Muscle layer of duodenum (tissue), 2 donors: ENCODE measurements around the gene USP37.

Source experiments
- H3K27ac ChIP-seq: one replicate; pipeline ENCODE4 v1.7.0; 2013; ENCODE audit warnings: mild to moderate bottlenecking, low read length
- H3K27me3 ChIP-seq: one replicate; pipeline ENCODE4 v1.7.0; 2013; ENCODE audit warnings: low read depth, mild to moderate bottlenecking, control low read depth, low read length
- H3K36me3 ChIP-seq, 2 donors: one replicate each; pipeline ENCODE4 v1.7.0; 2013; ENCODE audit warnings: low read length in 2 of 2, control low read depth in 1 of 2, mild to moderate bottlenecking in 1 of 2; ENCODE audit not compliant: insufficient read depth in 2 of 2, control insufficient read depth in 1 of 2
- H3K4me1 ChIP-seq, 2 donors: one replicate each; pipeline ENCODE4 v1.7.0; 2013; ENCODE audit warnings: low read length in 2 of 2, mild to moderate bottlenecking in 2 of 2, control low read depth in 1 of 2, moderate library complexity in 1 of 2; ENCODE audit not compliant: insufficient read depth in 2 of 2, control insufficient read depth in 1 of 2
- H3K4me3 ChIP-seq, 2 donors: one replicate each; pipeline ENCODE4 v1.7.0; 2013; ENCODE audit warnings: low read length in 2 of 2, low read depth in 1 of 2, mild to moderate bottlenecking in 1 of 2
- H3K9me3 ChIP-seq, 2 donors: one replicate each; pipeline ENCODE4 v1.7.0; 2013; ENCODE audit warnings: low read length in 2 of 2, control low read depth in 1 of 2, mild to moderate bottlenecking in 1 of 2; ENCODE audit not compliant: control insufficient read depth in 1 of 2
- donor health status: healthy.

USP37 gene

GRCh38 chr2:218444692-218445357 lies 123.3 kb downstream of the USP37 start:
- H3K27ac ChIP-seq: no peak overlapping the region
- no peak overlapping the region for H3K4me3 ChIP-seq
- H3K27me3 ChIP-seq: no peaks in the 10 kb centered on the region
- no peaks in the 10 kb centered on the region for H3K4me1 ChIP-seq
- H3K36me3 ChIP-seq: peaks cover 5 to 10% of the 10 kb centered on the region in 2 donors
- no peaks in the 10 kb centered on the region for H3K9me3 ChIP-seq

DNA sequence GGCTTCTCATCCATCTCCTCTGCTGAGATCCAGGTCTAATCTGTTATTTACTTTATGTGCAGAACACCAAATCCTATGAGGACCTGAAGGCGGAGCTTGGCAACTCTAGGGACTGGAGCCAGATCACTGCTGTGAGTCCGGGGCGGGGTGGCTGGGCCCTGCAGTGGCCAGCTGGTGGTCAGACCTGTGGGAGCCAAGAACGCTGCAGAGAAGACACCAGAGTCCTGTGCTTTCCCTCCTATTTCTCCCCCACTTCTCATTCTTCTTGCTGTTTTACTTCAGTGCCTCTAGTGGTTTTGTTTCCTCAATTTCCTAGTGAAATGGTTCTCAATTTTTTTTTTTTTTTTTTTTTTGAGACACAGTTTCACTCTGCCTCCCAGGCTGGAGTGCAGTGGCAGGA lies 129.6 kb downstream of the USP37 start:
- Histone ChIP-seq H3K27me3 (no peaks in the 10 kb centered on the region), H3K4me3 (no peak overlapping the region), H3K27ac (no peak overlapping the region), H3K36me3 (peaks cover 0 to 4% of the 10 kb centered on the region in 2 donors), H3K4me1 (no peaks in the 10 kb centered on the region), H3K9me3 (no peaks in the 10 kb centered on the region)

- H3K4me3 ChIP-seq: no peak overlapping the region
- H3K27ac ChIP-seq: no peak overlapping the region
- no peaks in the 10 kb centered on the region for H3K4me1 ChIP-seq
- peaks cover 0 to 4% of the 10 kb centered on the region in 2 donors for H3K36me3 ChIP-seq
- H3K9me3 ChIP-seq: no peaks in the 10 kb centered on the region
- no peaks in the 10 kb centered on the region for H3K27me3 ChIP-seq
These were observed 130.2 kb downstream of the USP37 start for GRCh38 chr2:218437969-218438368.

DNA sequence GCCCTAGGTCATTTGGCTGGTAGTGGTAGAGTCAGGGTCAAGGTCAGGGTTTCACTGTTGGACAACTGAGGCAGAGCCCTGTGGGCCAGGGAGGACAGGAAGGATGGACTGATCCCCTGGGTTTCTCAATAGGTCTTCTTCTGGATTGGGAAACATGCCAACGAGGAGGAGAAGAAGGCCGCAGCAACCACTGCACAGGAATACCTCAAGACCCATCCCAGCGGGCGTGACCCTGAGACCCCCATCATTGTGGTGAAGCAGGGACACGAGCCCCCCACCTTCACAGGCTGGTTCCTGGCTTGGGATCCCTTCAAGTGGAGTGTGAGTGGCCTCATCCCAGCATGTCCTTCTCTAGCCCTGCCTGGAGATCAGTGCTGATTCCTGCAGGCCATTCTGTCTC lies 131.2 kb downstream of the USP37 start:
- no peaks in the 10 kb centered on the region for H3K4me1 ChIP-seq
- no peaks in the 10 kb centered on the region for H3K27me3 ChIP-seq
- H3K9me3 ChIP-seq: no peaks in the 10 kb centered on the region
- no peak overlapping the region for H3K4me3 ChIP-seq
- peaks cover 0 to 2% of the 10 kb centered on the region in 2 donors for H3K36me3 ChIP-seq
- no peak overlapping the region for H3K27ac ChIP-seq

DNA sequence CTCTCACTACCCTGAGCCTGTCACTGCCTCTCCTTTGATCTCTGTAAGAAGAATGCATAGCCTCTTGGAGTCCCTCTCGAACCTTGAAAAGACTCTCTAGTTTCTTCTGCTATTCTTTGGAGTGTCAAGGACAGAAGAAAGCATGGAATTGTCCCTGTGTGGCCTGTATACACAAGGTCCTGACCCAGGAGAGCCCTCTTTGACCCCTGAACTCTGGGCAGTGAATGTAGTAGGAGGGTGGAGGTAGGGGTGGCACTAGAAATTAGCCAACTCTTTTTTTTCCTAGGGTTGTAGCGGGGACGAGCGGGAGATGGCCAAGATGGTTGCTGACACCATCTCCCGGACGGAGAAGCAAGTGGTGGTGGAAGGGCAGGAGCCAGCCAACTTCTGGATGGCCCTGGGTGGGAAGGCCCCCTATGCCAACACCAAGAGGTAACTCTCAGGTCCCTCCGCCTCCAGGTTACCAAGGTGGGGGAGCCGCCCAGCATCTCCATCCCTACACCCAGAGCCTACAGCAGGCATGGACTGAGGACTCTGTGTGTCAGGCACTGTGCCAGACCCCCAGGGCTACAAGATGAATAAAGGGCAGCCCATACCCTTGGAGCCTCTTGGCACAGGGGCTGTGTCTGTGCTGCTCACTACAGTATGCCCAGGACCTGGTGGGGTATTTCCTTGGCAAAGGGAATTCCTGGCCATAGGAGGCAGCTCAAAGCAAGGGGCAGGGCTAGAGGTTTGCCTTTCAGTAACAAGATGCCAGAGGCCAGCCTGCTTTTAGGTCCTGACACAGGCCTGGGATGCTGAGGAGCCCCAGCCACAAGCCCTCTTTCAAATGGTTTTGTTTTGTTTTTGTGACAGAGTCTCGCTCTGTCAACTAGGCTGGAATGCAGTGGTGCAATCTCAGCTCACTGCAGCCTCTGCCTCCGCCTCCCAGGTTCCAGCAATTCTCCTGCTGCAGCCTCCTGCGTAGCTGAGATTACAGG lies 132.9 kb downstream of the USP37 start:
- Histone ChIP-seq H3K27me3 (no peaks in the 10 kb centered on the region), H3K4me3 (no peak overlapping the region), H3K9me3 (no peaks in the 10 kb centered on the region), H3K4me1 (no peaks in the 10 kb centered on the region), H3K27ac (no peak overlapping the region), H3K36me3 (no peaks in the 10 kb centered on the region)

DNA sequence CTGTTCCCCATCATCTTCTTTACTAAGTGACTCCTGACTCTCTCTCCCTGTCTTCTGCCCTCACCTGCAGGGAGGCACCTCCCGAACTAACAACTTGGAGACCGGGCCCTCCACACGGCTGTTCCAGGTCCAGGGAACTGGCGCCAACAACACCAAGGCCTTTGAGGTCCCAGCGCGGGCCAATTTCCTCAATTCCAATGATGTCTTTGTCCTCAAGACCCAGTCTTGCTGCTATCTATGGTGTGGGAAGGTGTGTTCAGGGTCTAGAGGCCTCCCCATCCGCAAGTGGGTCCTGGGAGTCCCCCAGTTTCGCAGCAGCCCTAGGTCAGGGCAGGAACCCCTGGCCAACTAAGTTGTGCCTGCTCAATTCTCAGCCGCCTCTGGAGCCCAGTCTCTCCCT lies 133.7 kb downstream of the USP37 start:
- H3K36me3 ChIP-seq: no peaks in the 10 kb centered on the region
- H3K9me3 ChIP-seq: no peaks in the 10 kb centered on the region
- no peak overlapping the region for H3K27ac ChIP-seq
- no peaks in the 10 kb centered on the region for H3K4me1 ChIP-seq
- H3K27me3 ChIP-seq: no peaks in the 10 kb centered on the region
- H3K4me3 ChIP-seq: no peak overlapping the region

DNA sequence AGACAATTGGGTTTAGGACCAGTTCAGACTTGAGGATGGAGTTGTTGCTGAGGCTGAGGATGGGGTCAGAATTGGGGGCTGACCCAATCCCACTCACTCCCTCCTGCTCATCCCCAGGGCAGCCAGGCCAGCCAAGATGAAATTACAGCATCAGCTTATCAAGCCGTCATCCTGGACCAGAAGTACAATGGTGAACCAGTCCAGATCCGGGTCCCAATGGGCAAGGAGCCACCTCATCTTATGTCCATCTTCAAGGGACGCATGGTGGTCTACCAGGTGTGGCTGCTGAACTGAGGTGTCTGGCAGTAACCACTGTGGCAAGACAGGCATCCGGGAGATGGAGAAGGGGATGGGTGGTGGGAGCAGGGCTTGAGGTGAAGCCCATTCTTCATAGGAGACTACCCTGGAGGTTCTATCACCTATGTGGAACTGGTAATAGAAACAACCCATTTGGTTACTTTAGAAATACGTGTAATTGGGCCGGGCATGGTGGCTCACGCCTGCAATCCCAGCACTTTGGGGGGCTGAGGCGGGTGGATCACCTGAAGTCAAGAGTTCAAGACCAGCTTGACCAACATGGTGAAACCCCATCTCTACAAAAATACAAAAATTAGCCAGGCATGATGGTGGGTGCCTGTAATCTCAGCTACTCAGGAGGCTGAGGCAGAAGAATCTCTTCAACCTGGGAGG lies 135.3 kb downstream of the USP37 start:
- Histone ChIP-seq H3K4me1 (no peaks in the 10 kb centered on the region), H3K36me3 (no peaks in the 10 kb centered on the region), H3K27ac (no peak overlapping the region), H3K4me3 (no peak overlapping the region), H3K27me3 (no peaks in the 10 kb centered on the region), H3K9me3 (no peaks in the 10 kb centered on the region)

DNA sequence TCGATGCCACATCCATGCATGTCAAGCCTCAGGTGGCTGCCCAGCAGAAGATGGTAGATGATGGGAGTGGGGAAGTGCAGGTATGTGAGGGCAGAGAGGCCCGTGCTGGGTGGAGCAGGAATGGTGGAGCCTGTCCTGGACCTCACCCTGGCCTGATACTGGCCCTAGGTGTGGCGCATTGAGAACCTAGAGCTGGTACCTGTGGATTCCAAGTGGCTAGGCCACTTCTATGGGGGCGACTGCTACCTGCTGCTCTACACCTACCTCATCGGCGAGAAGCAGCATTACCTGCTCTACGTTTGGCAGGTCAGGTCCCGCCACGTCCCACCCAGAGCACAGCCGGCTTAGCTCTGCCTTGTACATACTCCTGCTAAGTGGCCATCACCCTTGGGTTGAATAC lies 136.3 kb downstream of the USP37 start:
- no peaks in the 10 kb centered on the region for H3K4me1 ChIP-seq
- H3K4me3 ChIP-seq: no peak overlapping the region
- H3K27ac ChIP-seq: no peak overlapping the region
- no peaks in the 10 kb centered on the region for H3K27me3 ChIP-seq
- no peaks in the 10 kb centered on the region for H3K36me3 ChIP-seq
- no peaks in the 10 kb centered on the region for H3K9me3 ChIP-seq

- Histone ChIP-seq H3K4me3 (no peak overlapping the region), H3K27me3 (no peaks in the 10 kb centered on the region), H3K36me3 (no peaks in the 10 kb centered on the region), H3K9me3 (no peaks in the 10 kb centered on the region), H3K4me1 (no peaks in the 10 kb centered on the region), H3K27ac (no peak overlapping the region)
These were observed 137.4 kb downstream of the USP37 start for GRCh38 chr2:218430721-218431120.

- Histone ChIP-seq H3K4me1 (no peaks in the 10 kb centered on the region), H3K27me3 (no peaks in the 10 kb centered on the region), H3K27ac (no peak overlapping the region), H3K4me3 (no peak overlapping the region), H3K9me3 (no peaks in the 10 kb centered on the region), H3K36me3 (no peaks in the 10 kb centered on the region)
These were observed 138.0 kb downstream of the USP37 start for GRCh38 chr2:218429911-218430692.
